CD14-positive monocyte (primary cell): ENCODE measurements around the gene GTPBP4. TPM values are rescaled to one million over a fixed set of nuclear protein-coding genes. Genes with fewer than 3 reads are reported as not detected.

Experiments
- DNase-seq, 3 donors: peaks; one replicate each; pipeline ENCODE4 v3.0.0-alpha.2; 2011 to 2022
- H2AFZ ChIP-seq: 2 replicates; pipeline ENCODE4 v1.6.0; 2012; ENCODE audit warnings: mild to moderate bottlenecking, low read depth, low read length, inconsistent platforms; ENCODE audit not compliant: insufficient read depth, poor library complexity, severe bottlenecking
- H3K27ac ChIP-seq, 2 donors: 1 replicate in 1 of 2; 2 replicates in 1 of 2; pipeline ENCODE4 v1.5.1; 2012 to 2013; ENCODE audit warnings: low read length in 2 of 2, control low read depth in 1 of 2, inconsistent platforms in 1 of 2, low read depth in 1 of 2, mild to moderate bottlenecking in 1 of 2
- H3K27me3 ChIP-seq, 2 donors: one replicate each; pipeline versions ENCODE4 v1.6.0 to v1.6.1; 2011 to 2013; ENCODE audit warnings: low read length in 2 of 2; ENCODE audit not compliant: control insufficient read depth in 2 of 2, insufficient read depth in 2 of 2
- H3K36me3 ChIP-seq, 2 donors: replicated peaks in 1 of 2; 1 replicate in 1 of 2; 2 replicates in 1 of 2; pipeline versions ENCODE4 v1.5.1 to v1.6.1; 2012 to 2013; ENCODE audit warnings: low read length in 2 of 2, control low read depth in 1 of 2, inconsistent platforms in 1 of 2, mild to moderate bottlenecking in 1 of 2; ENCODE audit not compliant: insufficient read depth in 2 of 2, control insufficient read depth in 1 of 2
- H3K4me1 ChIP-seq, 2 donors: 1 replicate in 1 of 2; 2 replicates in 1 of 2; pipeline versions ENCODE4 v1.5.1 to v1.6.1; 2012 to 2013; ENCODE audit warnings: low read length in 2 of 2, control low read depth in 1 of 2, inconsistent platforms in 1 of 2, mild to moderate bottlenecking in 1 of 2, moderate library complexity in 1 of 2; ENCODE audit not compliant: insufficient read depth in 2 of 2, control insufficient read depth in 1 of 2
- H3K4me2 ChIP-seq: replicated peaks from 2 replicates; pipeline ENCODE3; 2012; ENCODE audit warnings: low read length, moderate library complexity, mild to moderate bottlenecking; ENCODE audit not compliant: poor library complexity, severe bottlenecking; ENCODE audit errors: extremely low read depth
- H3K4me3 ChIP-seq, 3 experiments: fragments of 200-600 bp in 1 of 3; sonication (generic) in 1 of 3; replicated peaks in 1 of 3; 1 replicate in 2 of 3; 2 replicates in 1 of 3; pipeline ENCODE4 v1.5.1; 2011 to 2013; ENCODE audit warnings: low read length in 3 of 3, mild to moderate bottlenecking in 3 of 3, control low read depth in 2 of 3, low read depth in 2 of 3, inconsistent platforms in 1 of 3, moderate library complexity in 1 of 3
- H3K79me2 ChIP-seq: 2 replicates; pipeline ENCODE4 v1.6.0; 2012; ENCODE audit warnings: mild to moderate bottlenecking, control low read depth, inconsistent platforms, low read length, moderate library complexity; ENCODE audit not compliant: insufficient read depth
- H3K9ac ChIP-seq: 2 replicates; pipeline ENCODE4 v1.6.0; 2017; ENCODE audit warnings: low read length, mild to moderate bottlenecking; ENCODE audit not compliant: insufficient read depth, poor library complexity, severe bottlenecking
- H3K9me3 ChIP-seq, 2 donors: replicated peaks in 1 of 2; 1 replicate in 1 of 2; 2 replicates in 1 of 2; pipeline versions ENCODE4 v1.5.1 to v1.6.1; 2012 to 2013; ENCODE audit warnings: low read length in 2 of 2, control low read depth in 1 of 2; ENCODE audit not compliant: control insufficient read depth in 1 of 2, insufficient read depth in 1 of 2
- H4K20me1 ChIP-seq: 2 replicates; pipeline ENCODE4 v1.6.0; 2012; ENCODE audit warnings: mild to moderate bottlenecking, low read length, control low read depth, moderate library complexity; ENCODE audit not compliant: insufficient read depth
- H3K27ac Mint-ChIP-seq, 7 donors: one replicate each; pipeline ENCODE4 v1.8.0; 2020; ENCODE audit warnings: mild to moderate bottlenecking in 7 of 7, mixed read lengths in 7 of 7, moderate library complexity in 6 of 7, inconsistent platforms in 2 of 7
- H3K27me3 Mint-ChIP-seq, 3 donors: one replicate each; pipeline ENCODE4 v1.8.0; 2021 to 2022; ENCODE audit warnings: low read depth in 3 of 3, mild to moderate bottlenecking in 3 of 3, mixed read lengths in 3 of 3, moderate library complexity in 3 of 3, inconsistent platforms in 1 of 3
- H3K36me3 Mint-ChIP-seq, 2 donors: one replicate each; pipeline ENCODE4 v1.8.0; 2020; ENCODE audit warnings: mixed read lengths in 2 of 2, inconsistent platforms in 1 of 2, mild to moderate bottlenecking in 1 of 2
- H3K4me1 Mint-ChIP-seq: one replicate; pipeline ENCODE4 v1.8.0; 2020; ENCODE audit warnings: mild to moderate bottlenecking, mixed read lengths
- H3K4me3 Mint-ChIP-seq, 2 donors: one replicate each; pipeline ENCODE4 v1.8.0; 2020; ENCODE audit warnings: mild to moderate bottlenecking in 2 of 2, mixed read lengths in 2 of 2, moderate library complexity in 1 of 2
- H3K9me3 Mint-ChIP-seq, 7 donors: one replicate each; pipeline ENCODE4 v1.8.0; 2020 to 2022; ENCODE audit warnings: mixed read lengths in 7 of 7, mild to moderate bottlenecking in 6 of 7, moderate library complexity in 6 of 7, inconsistent platforms in 2 of 7
- CTCF ChIP-seq: fragments of 200-600 bp; IDR thresholded peaks from one replicate; pipeline ENCODE4 v1.8.0; 2022; ENCODE audit warnings: antibody characterized with exemption, mild to moderate bottlenecking
- WGBS: methylation state at CpG from one replicate; pipeline ENCODE4 v1.1.5; 2013; ENCODE audit warnings: missing lambda C conversion rate; ENCODE audit not compliant: insufficient coverage; 5-methylcytosine and 5-hydroxymethylcytosine counted together
- intact Hi-C, 2 donors: fragments of 100-400 bp; cut with micrococcal nuclease; formaldehyde crosslinking; loops; one replicate each; pipeline versions ENCODE4 v1.15.0 to v1.15.1; 2023
- polyA plus RNA-seq, 3 donors: library from polyadenylated mRNA; depleted of rRNA in 1 of 3; unstranded in 2 of 3; stranded (reverse) in 1 of 3; fragments of 300-500 nt in 2 of 3; fragments of >200 nt in 1 of 3; fragmentation: Illumina TruSeq in 2 of 3; gene quantifications; 1 replicate in 2 of 3; 2 replicates in 1 of 3; pipeline ENCODE4 v1.2.3, GENCODE V29; 2012 to 2021

The GTPBP4 gene
- polyA plus RNA-seq, 3 donors = 9.9 to 16.1 (median 12.2) TPM

DNA sequence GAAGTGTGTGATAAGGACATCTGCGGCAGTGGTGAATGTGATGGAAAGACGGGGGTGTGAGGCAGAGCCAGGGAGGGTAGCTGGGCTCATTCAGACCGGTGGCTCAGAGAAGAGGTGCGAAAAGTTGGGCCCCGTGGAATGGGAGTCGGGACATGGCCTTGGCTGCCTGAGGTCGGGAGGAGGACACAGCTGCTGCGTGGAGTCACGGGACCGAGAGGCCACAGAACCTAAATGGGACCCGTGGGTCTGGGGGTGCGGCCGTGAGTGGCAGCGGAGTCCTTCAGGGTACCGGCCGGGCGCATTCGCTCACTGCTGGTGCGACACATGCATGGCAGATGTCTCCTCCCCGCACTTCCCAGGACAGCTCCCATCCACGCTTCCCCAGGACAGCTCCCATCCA is 33.8 kb upstream of the GTPBP4 start:
- no peaks in the 10 kb centered on the region for H3K4me1 ChIP-seq
- H3K79me2 ChIP-seq = no peaks in the 10 kb centered on the region
- intact Hi-C loops = no loop called here
- no peaks in the 10 kb centered on the region for H3K36me3 ChIP-seq
- Mint-ChIP-seq H3K4me3 (no peak overlapping the region), H3K27ac (no peak overlapping the region), H3K9me3 (peaks cover 0 to 1% (median 0%) of the 10 kb centered on the region in 7 donors), H3K36me3 (no peaks in the 10 kb centered on the region), H3K27me3 (peaks cover 5 to 8% (median 7%) of the 10 kb centered on the region in 3 donors), H3K4me1 (no peaks in the 10 kb centered on the region)
- no peak overlapping the region for H3K4me2 ChIP-seq
- no peak overlapping the region for H3K27ac ChIP-seq
- 96% methylated on average over 19 of the region's 21 CpGs for WGBS
- no peaks in the 10 kb centered on the region for H4K20me1 ChIP-seq
- no peak overlapping the region for H3K4me3 ChIP-seq
- DNase-seq = no peak
- no peak overlapping the region for H3K9ac ChIP-seq
- no peaks in the 10 kb centered on the region for H3K27me3 ChIP-seq
- no peaks in the 10 kb centered on the region for H3K9me3 ChIP-seq
- TF ChIP-seq CTCF = no peak
- H2AFZ ChIP-seq = no peak overlapping the region

DNA sequence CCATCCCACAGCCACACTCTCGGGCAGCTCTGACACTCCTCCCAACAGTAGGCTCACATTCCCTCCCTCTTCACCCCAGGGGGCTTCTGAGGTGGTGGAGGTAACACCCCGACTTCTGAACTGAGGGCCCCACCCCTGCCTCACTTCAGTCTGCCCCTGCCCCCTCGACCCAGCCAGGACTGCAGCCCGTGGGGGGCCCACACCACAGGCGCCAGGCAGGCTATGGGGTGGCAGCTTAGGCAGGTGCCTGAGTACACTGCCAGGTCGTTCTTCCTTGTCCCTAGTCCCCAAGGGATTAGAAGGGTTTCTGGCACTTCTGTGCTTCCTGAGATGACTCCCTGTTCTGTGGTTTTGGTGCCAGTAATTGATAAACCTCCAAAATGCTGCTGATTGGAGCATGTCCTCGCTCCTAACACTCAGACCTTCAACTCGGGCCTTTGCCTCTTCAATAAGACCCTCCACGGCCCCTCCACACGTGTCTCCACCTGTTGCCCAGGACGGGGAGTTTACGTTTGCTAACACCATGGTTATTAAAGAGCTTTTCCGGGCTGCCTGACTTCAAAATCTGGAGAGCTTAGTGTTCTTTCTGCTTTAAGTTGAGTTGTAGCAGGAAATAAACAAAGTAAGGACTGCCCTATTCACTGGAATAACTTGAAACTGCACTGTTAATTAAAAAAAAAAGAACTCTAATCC is 33.0 kb upstream of the GTPBP4 start:
- peaks cover 0 to 2% (median 0%) of the 10 kb centered on the region in 7 donors for H3K9me3 Mint-ChIP-seq
- DNase-seq = no peak
- Histone ChIP-seq H2AFZ (no peak overlapping the region), H4K20me1 (no peaks in the 10 kb centered on the region), H3K79me2 (no peaks in the 10 kb centered on the region), H3K36me3 (no peaks in the 10 kb centered on the region), H3K4me2 (no peak overlapping the region), H3K4me3 (no peak overlapping the region), H3K27ac (no peak overlapping the region), H3K4me1 (no peaks in the 10 kb centered on the region), H3K9ac (no peak overlapping the region), H3K9me3 (no peaks in the 10 kb centered on the region), H3K27me3 (no peaks in the 10 kb centered on the region)
- 63% methylated on average over 8 of the region's 13 CpGs for WGBS
- TF ChIP-seq CTCF = no peak
- H3K27ac Mint-ChIP-seq = peak overlapping the region in 1 of 7 donors; percentile 42
- H3K4me3 Mint-ChIP-seq = no peak overlapping the region
- no peaks in the 10 kb centered on the region for H3K36me3 Mint-ChIP-seq
- intact Hi-C loops = no loop called here
- H3K4me1 Mint-ChIP-seq = no peaks in the 10 kb centered on the region
- H3K27me3 Mint-ChIP-seq = peaks cover 4 to 10% (median 6%) of the 10 kb centered on the region in 3 donors
